K562 (cell line): ENCODE data around the gene CHST8. TPM values are rescaled to one million over a fixed set of nuclear protein-coding genes. Genes with fewer than 3 reads are reported as not detected.

Experiments
- ATAC-seq: fragments of 200-7000 bp; cut with Tn5 transposase; 3 replicates; pipeline ENCODE4 v1.9.1; 2020; ENCODE audit warnings: moderate library complexity
- BruUV-seq: library from RNA; stranded (reverse); fragments of 400-500 nt; replicated peaks from 2 replicates; lab custom pipeline; 2021; lab: Mats Ljungman, UMichigan
- CTCF ChIA-PET: fragments of 300-600 bp; formaldehyde crosslinking; extraction: SDS; loops from one replicate; lab custom pipeline; 2021; ENCODE audit warnings: low intra/inter-chr PET ratio; lab: Yijun Ruan, JAX
- POLR2A ChIA-PET: fragments of 300-600, 350-650 bp; sonication (Branson Sonifier 250); formaldehyde crosslinking; extraction: SDS; loops from one replicate; lab custom pipeline; 2021; ENCODE audit warnings: antibody characterized with exemption, inconsistent platforms; lab: Yijun Ruan, JAX
- DNase-seq, 4 experiments: peaks; one replicate each; pipeline versions ENCODE4 v3.0.0 to v3.0.0-alpha.2; 2011 to 2018; ENCODE audit warnings: low spot score in 3 of 4, mixed read lengths in 3 of 4; ENCODE audit errors: extremely low read depth in 1 of 4
- FAIRE-seq: peaks from 2 replicates; lab custom pipeline; 2011; peaks lifted over from hg19 to GRCh38; lab: Jason Lieb, UNC
- H2AFZ ChIP-seq: 2 replicates; pipeline ENCODE4 v1.6.0; 2011; ENCODE audit warnings: low read depth, low read length, control low read depth, inconsistent platforms
- H3K27ac ChIP-seq: fragments of 200-600 bp; 3 replicates; pipeline ENCODE4 v1.8.0; 2011; ENCODE audit warnings: low read depth, mild to moderate bottlenecking, control low read depth, inconsistent platforms, low read length, moderate library complexity, mixed read lengths; ENCODE audit errors: extremely low read depth
- H3K27me3 ChIP-seq, 2 experiments: fragments of 300-600 bp in 1 of 2; 2 replicates in 1 of 2; 3 replicates in 1 of 2; pipeline versions ENCODE4 v1.6.0 to v1.8.0; 2011; ENCODE audit warnings: inconsistent platforms in 2 of 2, low read length in 2 of 2, mild to moderate bottlenecking in 1 of 2, mixed read lengths in 1 of 2, moderate library complexity in 1 of 2; ENCODE audit not compliant: control insufficient read depth in 2 of 2, insufficient read depth in 2 of 2
- H3K36me3 ChIP-seq: fragments of 300-600 bp; 3 replicates; pipeline ENCODE4 v1.8.0; 2011; ENCODE audit warnings: mild to moderate bottlenecking, low read length, inconsistent platforms; ENCODE audit not compliant: control insufficient read depth, insufficient read depth
- H3K4me1 ChIP-seq, 2 experiments: fragments of 200-600 bp in 1 of 2; replicated peaks in 1 of 2; 2 replicates in 1 of 2; 3 replicates in 1 of 2; pipeline versions ENCODE4 v1.5.1 to v1.8.0; 2011; ENCODE audit warnings: inconsistent platforms in 2 of 2, low read length in 2 of 2, mild to moderate bottlenecking in 1 of 2, mixed read lengths in 1 of 2, moderate library complexity in 1 of 2; ENCODE audit not compliant: control insufficient read depth in 2 of 2, insufficient read depth in 2 of 2
- H3K4me2 ChIP-seq: 2 replicates; pipeline ENCODE4 v1.6.1; 2011; ENCODE audit warnings: low read length, control low read depth, inconsistent platforms, mixed read lengths; ENCODE audit not compliant: insufficient read depth
- H3K4me3 ChIP-seq: fragments of 200-600 bp; sonication (generic), shearing (Covaris generic); 2 replicates; pipeline ENCODE4 v1.5.1; 2016; ENCODE audit warnings: control low read depth, inconsistent platforms
- H3K79me2 ChIP-seq: fragments of 200-600 bp; 3 replicates; pipeline ENCODE4 v1.8.0; 2011; ENCODE audit warnings: low read length, inconsistent platforms; ENCODE audit not compliant: control insufficient read depth, insufficient read depth
- H3K9ac ChIP-seq, 2 experiments: 2 replicates each; pipeline versions ENCODE4 v1.6.0 to v1.6.1; 2011; ENCODE audit warnings: low read depth in 2 of 2, low read length in 2 of 2, control low read depth in 1 of 2, inconsistent platforms in 1 of 2, mild to moderate bottlenecking in 1 of 2, mixed read lengths in 1 of 2; ENCODE audit not compliant: insufficient read depth in 1 of 2
- H3K9me1 ChIP-seq: one replicate; pipeline ENCODE4 v1.6.0; 2011; ENCODE audit warnings: inconsistent platforms, mild to moderate bottlenecking, low read length, moderate library complexity; ENCODE audit not compliant: control insufficient read depth, insufficient read depth
- H3K9me3 ChIP-seq: replicated peaks from 2 replicates; pipeline ENCODE4 v1.5.1; 2011; ENCODE audit warnings: low read depth, low read length, inconsistent platforms; ENCODE audit not compliant: control insufficient read depth, insufficient read depth
- H4K20me1 ChIP-seq: replicated peaks from 2 replicates; pipeline ENCODE4 v1.6.1; 2011; ENCODE audit warnings: low read length, inconsistent platforms, mixed read lengths; ENCODE audit not compliant: control insufficient read depth, insufficient read depth
- ARID3B ChIP-seq: fragments of 250-450 bp; sonication (Bioruptor Pico); IDR thresholded peaks from 2 replicates; pipeline ENCODE4 v1.4.0; 2020; ENCODE audit warnings: borderline replicate concordance
- ERF ChIP-seq: fragments of 450-650 bp; formaldehyde crosslinking; IDR thresholded peaks from 2 replicates; pipeline ENCODE4 v1.4.0; 2020; ENCODE audit warnings: mild to moderate bottlenecking, mixed read lengths
- MAFK ChIP-seq: IDR thresholded peaks from 2 replicates; pipeline ENCODE4 v1.6.1; 2011; ENCODE audit warnings: low read length, improper control_type of control experiment
- MIER1 ChIP-seq: fragments of 450-650 bp; IDR thresholded peaks from 2 replicates; pipeline ENCODE4 v1.6.1; 2016; ENCODE audit warnings: antibody characterized with exemption, mild to moderate bottlenecking, low read depth
- NR1H2 ChIP-seq: sonication (generic); formaldehyde crosslinking; IDR thresholded peaks from 2 replicates; pipeline ENCODE4 v1.4.0; 2020; ENCODE audit warnings: mild to moderate bottlenecking, missing genetic modification reagents
- SMARCC2 ChIP-seq: fragments of 450-650 bp; IDR thresholded peaks from 2 replicates; pipeline ENCODE4 v1.6.1; 2017; ENCODE audit warnings: antibody characterized with exemption, moderate library complexity, mild to moderate bottlenecking, low read depth
- TSHZ1 ChIP-seq: fragments of 250-450 bp; sonication (Bioruptor Pico); IDR thresholded peaks from 2 replicates; pipeline ENCODE4 v1.4.0; 2020; ENCODE audit warnings: mild to moderate bottlenecking, moderate library complexity
- ZBTB17 ChIP-seq: fragments of 450-650 bp; formaldehyde crosslinking; IDR thresholded peaks from 2 replicates; pipeline ENCODE4 v1.4.0; 2020; ENCODE audit warnings: mild to moderate bottlenecking
- ZNF146 ChIP-seq: IDR thresholded peaks from one replicate; pipeline ENCODE4 v1.6.1; 2018; ENCODE audit warnings: missing compliant biosample characterization; ENCODE audit not compliant: unreplicated experiment
- ZNF184 ChIP-seq: sonication (generic); formaldehyde crosslinking; IDR thresholded peaks from 2 replicates; pipeline ENCODE4 v1.5.0; 2020; ENCODE audit warnings: missing genetic modification reagents
- ZNF224 ChIP-seq: sonication (generic); formaldehyde crosslinking; IDR thresholded peaks from 2 replicates; pipeline ENCODE4 v1.8.0; 2022; ENCODE audit warnings: mild to moderate bottlenecking, missing genetic modification reagents
- ZNF507 ChIP-seq: conservative IDR thresholded peaks from 2 replicates; pipeline ENCODE4 v1.6.1; 2017; ENCODE audit warnings: missing genetic modification characterization, missing compliant biosample characterization
- ZNF551 ChIP-seq: fragments of 250-450 bp; sonication (Bioruptor Pico); IDR thresholded peaks from 2 replicates; pipeline ENCODE4 v1.5.0; 2021; ENCODE audit warnings: mild to moderate bottlenecking, moderate library complexity
- ZNF639 ChIP-seq, 2 experiments: fragments of 200-800 bp in 1 of 2; sonication (Bioruptor generic) in 1 of 2; sonication (generic) in 1 of 2; formaldehyde crosslinking in 1 of 2; IDR thresholded peaks in 1 of 2; conservative IDR thresholded peaks in 1 of 2; 2 replicates each; pipeline versions ENCODE4 v1.5.0 to v1.6.1; 2016 to 2020; ENCODE audit warnings: missing compliant biosample characterization in 1 of 2, missing genetic modification characterization in 1 of 2, missing genetic modification reagents in 1 of 2
- ZNF699 ChIP-seq: fragments of 250-450 bp; sonication (Bioruptor Pico); IDR thresholded peaks from 2 replicates; pipeline ENCODE4 v1.8.0; 2021; ENCODE audit warnings: mild to moderate bottlenecking, moderate library complexity; ENCODE audit not compliant: insufficient replicate concordance
- WGBS: fragments of 100-300 bp; shearing (Covaris generic); methylation state at CpG from one replicate; pipeline ENCODE4 v1.1.6; 2016; ENCODE audit warnings: low coverage, mixed read lengths; ENCODE audit not compliant: insufficient coverage; ENCODE audit errors: missing lambda C conversion rate; 5-methylcytosine and 5-hydroxymethylcytosine counted together
- in situ Hi-C: fragments of 300-500 bp; cut with MboI; formaldehyde crosslinking; loops from 4 replicates; pipeline ENCODE4 v1.15.0; 2018; ENCODE audit warnings: inconsistent platforms, mixed read lengths
- intact Hi-C: fragments of 100-400 bp; cut with micrococcal nuclease; formaldehyde crosslinking; loops from 2 replicates; pipeline ENCODE4 v1.14.2; 2022
- polyA plus RNA-seq, 8 experiments: library from polyadenylated mRNA; depleted of rRNA in 4 of 8; stranded (reverse) in 5 of 8; unstranded in 3 of 8; fragments of >200 nt; fragmentation: Nextera tagmentation in 2 of 8; fragmentation: Illumina TruSeq in 1 of 8; extraction: Ambion mirVana in 2 of 8; extraction: Trizol in 1 of 8; gene quantifications; 2 replicates each; pipeline versions ENCODE4 v1.2.1 to v1.2.3, GENCODE V29; 2011 to 2014; ENCODE audit warnings: inconsistent platforms in 1 of 8, missing spikeins in 1 of 8
- total RNA-seq, 7 experiments: library from RNA; depleted of rRNA in 6 of 7; stranded (reverse); fragments of >200 nt in 6 of 7; fragmentation: Illumina TruSeq in 2 of 7; extraction: Trizol in 2 of 7; gene quantifications; 2 replicates each; pipeline versions ENCODE4 v1.2.1 to v1.2.3, GENCODE V29; 2011 to 2021; ENCODE audit warnings: low replicate concordance in 1 of 7

CHST8 gene
- total and polyA plus RNA-seq, 9 of the 15 experiments (the other 6 are each of a cell fraction or from before 2014, with no cell fraction given) = 0.11 TPM; not detected in 8

GRCh38 chr19:33770107-33770506, 148.4 kb downstream of the CHST8 start:
- no peak for DNase-seq
- TF ChIP-seq ZNF699 (no peak), SMARCC2 (no peak), ZNF507 (tag) (no peak), ZNF146 (CRISPR knock-in tag) (no peak), NR1H2 (CRISPR knock-in tag) (no peak), TSHZ1 (CRISPR knock-in tag) (no peak), ERF (CRISPR knock-in tag) (no peak), ZNF639 (CRISPR knock-in tag; conservative IDR thresholded peaks at IDR 0.05 in 1 of 2, IDR thresholded peaks at IDR 0.05 in 1 of 2) (no peak), MAFK (no peak), ZBTB17 (no peak), ZNF224 (CRISPR knock-in tag) (no peak), ZNF551 (CRISPR knock-in tag) (no peak), ZNF184 (CRISPR knock-in tag) (no peak), ARID3B (CRISPR knock-in tag) (no peak), MIER1 (no peak)
- Histone ChIP-seq H3K4me2 (no peak overlapping the region), H3K9me1 (no peaks in the 10 kb centered on the region), H3K4me3 (no peak overlapping the region), H3K79me2 (no peaks in the 10 kb centered on the region), H3K4me1 (peaks cover 0 to 8% of the 10 kb centered on the region in 2 experiments; a peak in 1 of 5 replicates), H3K27ac (no peak overlapping the region), H3K9ac (no peak overlapping the region), H3K9me3 (no peaks in the 10 kb centered on the region), H3K36me3 (no peaks in the 10 kb centered on the region), H4K20me1 (peaks cover 23% of the 10 kb centered on the region), H2AFZ (no peak overlapping the region), H3K27me3 (peaks cover 0 to 54% of the 10 kb centered on the region in 2 experiments; a peak in 3 of 5 replicates)
- intact Hi-C loops = loop anchor here (5.0 to 10.0 kb wide), 2 partner anchors 45 to 533 kb away; no protein-coding TSS in a partner anchor
- no TSS peak for BruUV-seq
- CTCF ChIA-PET = interaction anchor here (2.2 kb wide), 1 partner anchor 339 kb away, joined by 20 read pairs; no protein-coding TSS in a partner anchor
- 0% methylated on average over 8 of the region's 8 CpGs for WGBS
- POLR2A ChIA-PET = interaction anchor here (0.7 to 1.3 kb wide), 4 partner anchors 84 to 351 kb away, joined by 3 to 5 read pairs (median 4); no protein-coding TSS in a partner anchor
- FAIRE-seq = no peak
- no peak for ATAC-seq
- in situ Hi-C loops = loop anchor here (5.0 kb wide), 2 partner anchors 348 to 533 kb away; no protein-coding TSS in a partner anchor
